GM23338 (cell line): Measurements from ENCODE around the gene NUCB1.

Source experiments
- CREB1 ChIP-seq: fragments of 250-450 bp; sonication (Bioruptor Pico); IDR thresholded peaks from 2 replicates; pipeline ENCODE4 v1.5.0; 2020; ENCODE audit warnings: low read depth, mild to moderate bottlenecking, moderate library complexity
- EZH2 ChIP-seq: fragments of 200-600 bp; sonication (generic); IDR thresholded peaks from one replicate; pipeline ENCODE4 v1.8.0; 2017; ENCODE audit warnings: antibody characterized with exemption, mild to moderate bottlenecking, low read depth; ENCODE audit not compliant: unreplicated experiment
- POLR2AphosphoS5 ChIP-seq: IDR thresholded peaks from 2 replicates; pipeline ENCODE4 v1.6.1; 2016; ENCODE audit warnings: antibody characterized with exemption, low read depth
- TF ChIP-seq, protein P1 (sequence below), 2 experiments: fragments of 200-600 bp in 1 of 2; sonication (generic) in 1 of 2; conservative IDR thresholded peaks; 2 replicates each; pipeline versions ENCODE4 v1.5.1 to v1.6.1; 2016 to 2017; ENCODE audit warnings: antibody characterized with exemption in 2 of 2, low read depth in 2 of 2, mild to moderate bottlenecking in 2 of 2, moderate library complexity in 1 of 2

DNA sequence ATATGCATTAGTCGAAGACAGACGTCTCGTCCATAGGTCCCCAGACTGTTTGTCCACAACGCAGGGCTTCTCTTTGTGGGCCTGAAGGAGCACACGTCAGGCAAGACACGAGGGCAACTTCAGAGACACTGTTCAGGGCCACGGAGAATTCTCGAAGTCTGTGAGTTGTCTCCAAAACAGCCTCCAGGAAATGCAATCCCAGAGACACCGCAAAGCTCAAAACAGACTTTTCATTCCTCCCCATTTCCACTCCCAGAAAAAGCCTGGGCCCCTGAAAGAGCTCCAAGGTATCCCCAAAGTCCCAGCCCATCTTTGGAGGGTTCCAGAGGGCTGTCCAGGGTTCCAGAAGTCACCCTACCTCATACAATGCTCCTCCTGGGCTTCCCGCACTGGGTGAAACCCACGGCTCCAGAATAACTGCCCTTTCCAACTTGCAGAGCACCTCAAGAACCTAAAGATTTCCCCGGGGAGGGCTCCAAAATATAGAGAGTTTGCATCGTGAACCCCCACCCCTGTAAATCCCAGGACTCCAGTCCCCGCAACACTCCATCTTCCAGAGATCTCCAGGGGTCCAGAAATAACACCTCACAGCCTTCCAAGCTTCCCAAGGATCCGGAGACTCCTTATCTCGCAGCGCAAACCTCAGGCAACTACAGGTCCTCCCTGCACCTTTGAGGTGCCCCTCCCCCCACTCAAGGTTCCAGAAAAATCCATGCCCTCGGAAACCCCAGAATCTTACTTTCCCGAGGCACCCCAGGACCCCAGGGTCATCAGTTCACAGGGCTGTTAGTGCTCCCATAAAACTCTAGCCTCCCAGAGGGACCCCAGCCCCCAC is 64.3 kb downstream of the NUCB1 start:
- no peak for TF ChIP-seq POLR2AphosphoS5
- TF ChIP-seq, protein P1, sequence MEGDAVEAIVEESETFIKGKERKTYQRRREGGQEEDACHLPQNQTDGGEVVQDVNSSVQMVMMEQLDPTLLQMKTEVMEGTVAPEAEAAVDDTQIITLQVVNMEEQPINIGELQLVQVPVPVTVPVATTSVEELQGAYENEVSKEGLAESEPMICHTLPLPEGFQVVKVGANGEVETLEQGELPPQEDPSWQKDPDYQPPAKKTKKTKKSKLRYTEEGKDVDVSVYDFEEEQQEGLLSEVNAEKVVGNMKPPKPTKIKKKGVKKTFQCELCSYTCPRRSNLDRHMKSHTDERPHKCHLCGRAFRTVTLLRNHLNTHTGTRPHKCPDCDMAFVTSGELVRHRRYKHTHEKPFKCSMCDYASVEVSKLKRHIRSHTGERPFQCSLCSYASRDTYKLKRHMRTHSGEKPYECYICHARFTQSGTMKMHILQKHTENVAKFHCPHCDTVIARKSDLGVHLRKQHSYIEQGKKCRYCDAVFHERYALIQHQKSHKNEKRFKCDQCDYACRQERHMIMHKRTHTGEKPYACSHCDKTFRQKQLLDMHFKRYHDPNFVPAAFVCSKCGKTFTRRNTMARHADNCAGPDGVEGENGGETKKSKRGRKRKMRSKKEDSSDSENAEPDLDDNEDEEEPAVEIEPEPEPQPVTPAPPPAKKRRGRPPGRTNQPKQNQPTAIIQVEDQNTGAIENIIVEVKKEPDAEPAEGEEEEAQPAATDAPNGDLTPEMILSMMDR (conservative IDR thresholded peaks at IDR 0.05; ENCODE audit: low read depth in 2 of 2): no peak
- TF ChIP-seq CREB1 (CRISPR knock-in tag): no peak
- no peak for TF ChIP-seq EZH2
